Measurements from ENCODE around the gene PCGF2. TPM values are rescaled to one million over a fixed set of nuclear protein-coding genes. Genes with fewer than 3 reads are reported as not detected.
A peak's percentile ranks its signal among the peaks of the same experiment; 100 is the strongest.

The PCGF2 gene
- total and polyA plus RNA-seq, 7 experiments from 2014 or later: 0.09 to 2.7 (median 0.34) TPM; not detected in 4

- no peaks in the 10 kb centered on the region for H3K36me3 ChIP-seq (ENCODE audit: control insufficient read depth in 2 of 3, insufficient read depth in 3 of 3, low read length in 3 of 3)
- no peak overlapping the region for H3K27ac ChIP-seq (ENCODE audit: low read depth, low read length)
- ATAC-seq (no peak), DNase-seq (no peak)
- H3K4me3 ChIP-seq (ENCODE audit: low read length): no peak overlapping the region
- no peaks in the 10 kb centered on the region for H3K9me3 ChIP-seq (ENCODE audit: control insufficient read depth in 2 of 3, low read length in 3 of 3)
- H3K4me3 Mint-ChIP-seq: no peak overlapping the region
- intact Hi-C loops (cut with micrococcal nuclease): no loop called here
- no peaks in the 10 kb centered on the region for H3K4me1 ChIP-seq (ENCODE audit: control insufficient read depth in 2 of 2, insufficient read depth in 2 of 2, low read length in 2 of 2)
- no peaks in the 10 kb centered on the region for H3K9me3 Mint-ChIP-seq
- no peaks in the 10 kb centered on the region for H3K27me3 ChIP-seq (ENCODE audit: control insufficient read depth in 2 of 2, insufficient read depth in 2 of 2, low read length in 2 of 2)
- peaks cover 1 to 23% (median 6%) of the 10 kb centered on the region in 5 donors for H3K27me3 Mint-ChIP-seq
- no peaks in the 10 kb centered on the region for H3K36me3 Mint-ChIP-seq
- H3K27ac Mint-ChIP-seq: no peak overlapping the region
- POLR2A ChIA-PET: no interaction called here
- CTCF ChIA-PET: no interaction called here
- H3K4me1 Mint-ChIP-seq: peaks cover 0 to 16% (median under 1%) of the 10 kb centered on the region in 7 donors
Observed at GRCh38 chr17:38740806-38741205, 7.3 kb downstream of the PCGF2 start.

- ATAC-seq (no peak), DNase-seq (no peak)
- Mint-ChIP-seq H3K27ac (no peak overlapping the region), H3K4me3 (no peak overlapping the region), H3K27me3 (peaks cover 0 to 22% (median 3%) of the 10 kb centered on the region in 5 donors), H3K4me1 (peaks cover 0 to 20% (median 2%) of the 10 kb centered on the region in 7 donors), H3K9me3 (no peaks in the 10 kb centered on the region), H3K36me3 (no peaks in the 10 kb centered on the region)
- POLR2A ChIA-PET: interaction anchor here (0.6 to 1.0 kb wide), 2 partner anchors 11 to 27 kb away, joined by 3 read pairs; no protein-coding TSS in a partner anchor
- H3K9me3 ChIP-seq (ENCODE audit: control insufficient read depth in 2 of 3, low read length in 3 of 3): no peaks in the 10 kb centered on the region
- no peaks in the 10 kb centered on the region for H3K27me3 ChIP-seq (ENCODE audit: control insufficient read depth in 2 of 2, insufficient read depth in 2 of 2, low read length in 2 of 2)
- no peak overlapping the region for H3K27ac ChIP-seq (ENCODE audit: low read depth, low read length)
- H3K4me3 ChIP-seq (ENCODE audit: low read length): no peak overlapping the region
- H3K36me3 ChIP-seq (ENCODE audit: control insufficient read depth in 2 of 3, insufficient read depth in 3 of 3, low read length in 3 of 3): no peaks in the 10 kb centered on the region
- intact Hi-C loops (cut with micrococcal nuclease): no loop called here
- no peaks in the 10 kb centered on the region for H3K4me1 ChIP-seq (ENCODE audit: control insufficient read depth in 2 of 2, insufficient read depth in 2 of 2, low read length in 2 of 2)
- CTCF ChIA-PET: no interaction called here
Observed at GRCh38 chr17:38740044-38740443, 8.1 kb downstream of the PCGF2 start.

GRCh38 chr17:38739305-38739704, 8.8 kb downstream of the PCGF2 start:
- Mint-ChIP-seq H3K36me3 (no peaks in the 10 kb centered on the region), H3K27ac (no peak overlapping the region), H3K9me3 (no peaks in the 10 kb centered on the region), H3K27me3 (peaks cover 0 to 16% (median 3%) of the 10 kb centered on the region in 5 donors), H3K4me3 (no peak overlapping the region), H3K4me1 (peaks cover 4 to 27% (median 9%) of the 10 kb centered on the region in 7 donors)
- Histone ChIP-seq H3K27ac (ENCODE audit: low read depth, low read length) (no peak overlapping the region), H3K4me1 (ENCODE audit: control insufficient read depth in 2 of 2, insufficient read depth in 2 of 2, low read length in 2 of 2) (peaks cover 0 to 1% of the 10 kb centered on the region in 2 donors), H3K36me3 (ENCODE audit: control insufficient read depth in 2 of 3, insufficient read depth in 3 of 3, low read length in 3 of 3) (no peaks in the 10 kb centered on the region), H3K9me3 (ENCODE audit: control insufficient read depth in 2 of 3, low read length in 3 of 3) (no peaks in the 10 kb centered on the region), H3K4me3 (ENCODE audit: low read length) (no peak overlapping the region), H3K27me3 (ENCODE audit: control insufficient read depth in 2 of 2, insufficient read depth in 2 of 2, low read length in 2 of 2) (no peaks in the 10 kb centered on the region)
- intact Hi-C loops (cut with micrococcal nuclease): no loop called here
- ChIA-PET POLR2A (interaction anchor here (1.0 kb wide), 1 partner anchor 11 kb away, joined by 3 read pairs; no protein-coding TSS in a partner anchor), CTCF (no interaction called here)
- no peak for DNase-seq
- ATAC-seq: no peak

GRCh38 chr17:38738686-38739085, 9.4 kb downstream of the PCGF2 start:
- POLR2A ChIA-PET: no interaction called here
- Histone ChIP-seq H3K36me3 (ENCODE audit: control insufficient read depth in 2 of 3, insufficient read depth in 3 of 3, low read length in 3 of 3) (peaks cover 0 to 4% (median 0%) of the 10 kb centered on the region in 3 experiments), H3K4me3 (ENCODE audit: low read length) (no peak overlapping the region), H3K27me3 (ENCODE audit: control insufficient read depth in 2 of 2, insufficient read depth in 2 of 2, low read length in 2 of 2) (no peaks in the 10 kb centered on the region), H3K9me3 (ENCODE audit: control insufficient read depth in 2 of 3, low read length in 3 of 3) (no peaks in the 10 kb centered on the region), H3K4me1 (ENCODE audit: control insufficient read depth in 2 of 2, insufficient read depth in 2 of 2, low read length in 2 of 2) (peaks cover 3 to 4% of the 10 kb centered on the region in 2 donors), H3K27ac (ENCODE audit: low read depth, low read length) (no peak overlapping the region)
- Mint-ChIP-seq H3K27me3 (peaks cover 0 to 13% (median 3%) of the 10 kb centered on the region in 5 donors), H3K36me3 (no peaks in the 10 kb centered on the region), H3K27ac (no peak overlapping the region), H3K4me3 (no peak overlapping the region), H3K9me3 (peaks cover 0 to under 1% (median 0%) of the 10 kb centered on the region in 11 donors), H3K4me1 (peaks cover 11 to 33% (median 15%) of the 10 kb centered on the region in 7 donors)
- intact Hi-C loops (cut with micrococcal nuclease): no loop called here
- ATAC-seq (no peak), DNase-seq (no peak)
- CTCF ChIA-PET: no interaction called here

GRCh38 chr17:38738007-38738662, 10.0 kb downstream of the PCGF2 start:
- ChIA-PET CTCF (interaction anchor here (1.0 to 5.7 kb wide), 2 partner anchors 60 to 180 kb away, joined by 3 to 78 read pairs; partner anchors contain the start of gene EPOP), POLR2A (no interaction called here)
- Histone ChIP-seq H3K27me3 (ENCODE audit: control insufficient read depth in 2 of 2, insufficient read depth in 2 of 2, low read length in 2 of 2) (no peaks in the 10 kb centered on the region), H3K36me3 (ENCODE audit: control insufficient read depth in 2 of 3, insufficient read depth in 3 of 3, low read length in 3 of 3) (peaks cover 0 to 8% (median 0%) of the 10 kb centered on the region in 3 experiments), H3K4me3 (ENCODE audit: low read length) (no peak overlapping the region), H3K4me1 (ENCODE audit: control insufficient read depth in 2 of 2, insufficient read depth in 2 of 2, low read length in 2 of 2) (peaks cover 3 to 4% of the 10 kb centered on the region in 2 donors), H3K27ac (ENCODE audit: low read depth, low read length) (no peak overlapping the region), H3K9me3 (ENCODE audit: control insufficient read depth in 2 of 3, low read length in 3 of 3) (no peaks in the 10 kb centered on the region)
- intact Hi-C loops (cut with micrococcal nuclease): no loop called here
- Mint-ChIP-seq H3K36me3 (no peaks in the 10 kb centered on the region), H3K27ac (no peak overlapping the region), H3K9me3 (peaks cover 0 to 2% (median 0%) of the 10 kb centered on the region in 11 donors), H3K4me3 (no peak overlapping the region), H3K27me3 (peaks cover 0 to 10% (median 3%) of the 10 kb centered on the region in 5 donors), H3K4me1 (peaks cover 11 to 34% (median 20%) of the 10 kb centered on the region in 7 donors)
- ATAC-seq (no peak), DNase-seq (no peak)

- Mint-ChIP-seq H3K4me3 (no peak overlapping the region), H3K27ac (peak overlapping the region in 3 of 9 donors; percentile 10 to 38 (median 30)), H3K27me3 (peaks cover 0 to 6% (median 0%) of the 10 kb centered on the region in 5 donors), H3K36me3 (peaks cover 0 to 5% (median 0%) of the 10 kb centered on the region in 5 donors), H3K9me3 (peaks cover 0 to 6% (median 0%) of the 10 kb centered on the region in 11 donors), H3K4me1 (peaks cover 23 to 50% (median 45%) of the 10 kb centered on the region in 7 donors)
- Histone ChIP-seq H3K27ac (ENCODE audit: low read depth, low read length) (no peak overlapping the region), H3K36me3 (ENCODE audit: control insufficient read depth in 2 of 3, insufficient read depth in 3 of 3, low read length in 3 of 3) (peaks cover 0 to 10% (median 0%) of the 10 kb centered on the region in 3 experiments), H3K4me1 (ENCODE audit: control insufficient read depth in 2 of 2, insufficient read depth in 2 of 2, low read length in 2 of 2) (peaks cover 15 to 16% of the 10 kb centered on the region in 2 donors), H3K9me3 (ENCODE audit: control insufficient read depth in 2 of 3, low read length in 3 of 3) (no peaks in the 10 kb centered on the region), H3K27me3 (ENCODE audit: control insufficient read depth in 2 of 2, insufficient read depth in 2 of 2, low read length in 2 of 2) (no peaks in the 10 kb centered on the region), H3K4me3 (ENCODE audit: low read length) (no peak overlapping the region)
- ATAC-seq: peak; percentile 55
- POLR2A ChIA-PET: interaction anchor here (0.6 to 2.6 kb wide), 5 partner anchors 29 to 63 kb away, joined by 3 to 11 read pairs (median 6); partner anchors contain the start of gene MLLT6
- CTCF ChIA-PET: interaction anchor here (0.6 to 5.7 kb wide), 23 partner anchors 9 to 1147 kb away, joined by 3 to 78 read pairs (median 4); partner anchors contain the start of gene EPOP
- DNase-seq: peak; percentile 42 to 80 (median 63)
- intact Hi-C loops (cut with micrococcal nuclease): loop anchor here (1.0 kb wide), 3 partner anchors 33 to 177 kb away; no protein-coding TSS in a partner anchor
Observed at GRCh38 chr17:38735161-38735997, 12.8 kb downstream of the PCGF2 start.
